ENCODE measurements around the gene CORO7.
"Not testable (repeated sequence)": the region's sequence is repeated elsewhere in the genome, so short reads cannot be mapped to it uniquely, and the experiment has no call there.

Gene CORO7

GRCh38 chr16:4404247-4404966 lies 12.0 kb downstream of the CORO7 start:
- Histone ChIP-seq H3K4me3 (no peak overlapping the region), H3K27ac (no peak overlapping the region)

DNA sequence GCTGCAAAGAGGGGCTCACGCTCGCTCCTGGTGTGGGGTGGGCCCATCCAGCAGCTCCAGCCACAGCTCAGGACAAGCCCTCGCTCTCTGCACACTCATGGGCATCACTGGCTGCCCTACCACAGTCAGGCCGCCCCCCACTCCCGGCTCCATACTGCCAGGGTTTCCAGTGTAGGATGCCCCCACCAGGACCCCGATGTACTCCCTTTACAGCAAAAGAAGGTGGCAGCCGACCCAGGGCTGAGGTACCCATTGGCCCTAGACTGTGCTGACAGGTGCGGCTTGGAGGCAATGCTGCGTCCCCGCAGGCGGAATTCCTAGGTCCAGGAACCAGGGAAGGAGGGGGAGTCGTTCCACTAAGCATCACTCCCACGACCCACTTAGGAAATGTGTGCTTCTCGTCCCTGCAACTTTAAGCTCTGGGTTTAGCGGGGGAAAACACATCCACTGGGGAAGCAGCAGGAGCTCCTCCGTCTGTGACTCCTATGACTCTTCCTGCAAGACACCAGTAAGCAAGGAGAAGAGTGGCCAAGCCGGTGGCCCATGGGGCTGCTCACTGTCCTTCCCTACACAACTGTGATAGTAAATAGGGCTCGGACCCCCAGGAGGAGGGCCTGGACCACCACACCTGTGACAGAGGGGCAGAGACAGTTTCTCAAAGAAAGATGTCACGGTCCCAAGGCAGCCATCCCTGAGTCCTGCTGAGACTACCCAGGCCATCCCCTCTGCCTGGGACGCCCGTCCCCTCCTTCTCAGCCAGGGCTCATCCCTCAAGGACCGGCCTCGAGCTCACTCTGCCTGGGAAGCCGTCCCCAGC lies 13.1 kb downstream of the CORO7 start:
- no peak overlapping the region for H3K27ac ChIP-seq
- no peak overlapping the region for H3K4me3 ChIP-seq

- Histone ChIP-seq H3K27ac (no peak overlapping the region), H3K4me3 (no peak overlapping the region)
Measured at GRCh38 chr16:4402439-4403132, 13.8 kb downstream of the CORO7 start.

DNA sequence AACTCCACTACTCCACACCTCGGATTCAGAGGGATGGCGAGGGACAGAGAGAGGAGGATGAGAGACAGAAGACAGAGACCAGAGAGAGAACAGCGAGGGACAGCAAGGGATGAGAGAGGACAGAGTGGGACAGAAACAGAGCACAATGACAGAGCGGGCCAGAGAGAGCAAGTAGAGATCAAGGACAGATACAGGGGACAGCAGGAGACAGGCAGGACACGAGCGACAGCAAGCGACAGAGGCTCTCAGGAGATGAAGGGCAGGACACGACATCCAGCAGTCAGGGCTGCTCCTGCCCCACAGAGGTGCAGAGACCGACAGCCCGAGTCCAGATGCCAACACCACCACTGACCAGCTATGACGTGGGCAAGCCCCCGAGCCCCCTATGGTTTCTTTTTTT lies 14.9 kb downstream of the CORO7 start:
- Histone ChIP-seq H3K27ac (no peak overlapping the region), H3K4me3 (no peak overlapping the region)

- H3K27ac ChIP-seq = no peak overlapping the region
- H3K4me3 ChIP-seq = no peak overlapping the region
Measured at GRCh38 chr16:4401094-4401501, 15.3 kb downstream of the CORO7 start.

DNA sequence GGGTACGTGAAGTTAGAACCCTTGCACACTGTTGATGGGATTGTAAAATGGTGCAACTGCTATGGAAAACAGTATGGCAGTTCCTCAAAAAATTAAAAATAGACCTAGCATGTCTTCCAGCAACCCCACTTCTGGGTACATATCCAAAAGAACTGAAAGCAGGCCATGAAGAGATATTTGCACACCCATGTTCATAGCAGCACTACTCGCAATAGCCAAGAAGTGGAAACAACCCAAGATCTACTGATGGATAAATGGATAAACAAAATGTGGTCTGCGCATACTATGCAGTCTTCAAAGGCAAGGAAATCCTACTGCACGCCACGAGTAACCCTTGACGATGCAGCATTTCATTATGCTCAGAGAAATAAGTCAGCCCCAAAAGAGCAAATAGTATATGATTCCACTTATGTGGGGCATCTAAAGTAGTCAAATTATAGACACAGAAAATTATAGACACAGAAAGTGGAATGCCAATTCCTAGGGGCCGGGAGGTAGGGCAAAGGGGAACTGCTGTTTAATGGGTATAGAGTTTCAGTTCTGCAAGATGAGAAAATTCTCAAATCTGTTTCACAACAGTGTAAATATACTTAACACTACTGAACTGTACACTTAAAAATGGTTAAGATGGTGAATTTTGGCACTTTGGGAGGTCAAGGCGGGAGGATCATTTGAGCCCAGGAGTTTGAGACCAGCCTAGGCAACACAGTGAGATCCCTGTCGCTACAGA lies 17.2 kb downstream of the CORO7 start:
- Histone ChIP-seq H3K4me3 (no peak overlapping the region), H3K27ac (no peak overlapping the region)

- no peak overlapping the region for H3K4me3 ChIP-seq
- no peak overlapping the region for H3K27ac ChIP-seq
Measured at GRCh38 chr16:4395055-4395726, 21.2 kb downstream of the CORO7 start.

DNA sequence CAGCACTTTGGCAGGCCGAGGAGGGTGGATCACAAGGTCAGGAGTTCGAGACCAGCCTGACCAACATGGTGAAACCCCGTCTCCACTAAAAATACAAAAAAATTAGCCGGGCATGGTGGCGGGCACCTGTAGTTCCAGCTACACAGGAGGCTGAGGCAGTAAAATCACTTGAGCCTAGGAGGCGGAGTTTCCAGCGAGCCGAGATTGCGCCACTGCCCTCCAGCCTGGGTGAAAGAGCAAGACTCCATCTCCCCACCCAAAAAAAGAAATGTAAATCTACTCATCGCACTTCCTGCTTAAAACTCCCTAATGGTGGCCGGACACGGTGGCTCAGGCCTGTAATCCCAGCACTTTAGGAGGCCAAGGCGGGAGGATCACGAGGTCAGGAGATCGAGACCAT lies 22.5 kb downstream of the CORO7 start:
- peak overlapping the region in 5 of 21 experiments; percentile 9 to 81 (median 69) for H3K27ac ChIP-seq
- not testable (repeated sequence) for H3K4me3 ChIP-seq

DNA sequence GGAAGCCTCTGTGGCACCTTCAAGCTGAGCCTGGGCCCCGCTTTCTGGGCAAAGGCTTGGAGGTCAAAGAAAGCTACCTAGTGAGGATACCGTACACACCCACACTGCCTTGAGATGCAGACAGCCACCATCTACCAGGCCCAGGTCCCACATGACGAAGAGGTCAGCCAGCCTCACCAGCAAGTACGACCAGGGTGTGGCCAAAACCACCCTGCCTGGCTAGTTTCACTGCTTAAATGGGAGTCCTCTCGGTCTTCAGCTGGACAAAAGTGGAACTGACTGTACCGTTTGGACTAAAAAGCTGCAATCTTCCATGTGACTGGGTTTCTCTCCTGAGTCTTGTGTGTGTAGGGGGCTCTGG lies 23.2 kb downstream of the CORO7 start:
- Histone ChIP-seq H3K4me3 (no peak overlapping the region), H3K27ac (peak overlapping the region in 16 of 21 experiments; percentile 9 to 81 (median 62))

DNA sequence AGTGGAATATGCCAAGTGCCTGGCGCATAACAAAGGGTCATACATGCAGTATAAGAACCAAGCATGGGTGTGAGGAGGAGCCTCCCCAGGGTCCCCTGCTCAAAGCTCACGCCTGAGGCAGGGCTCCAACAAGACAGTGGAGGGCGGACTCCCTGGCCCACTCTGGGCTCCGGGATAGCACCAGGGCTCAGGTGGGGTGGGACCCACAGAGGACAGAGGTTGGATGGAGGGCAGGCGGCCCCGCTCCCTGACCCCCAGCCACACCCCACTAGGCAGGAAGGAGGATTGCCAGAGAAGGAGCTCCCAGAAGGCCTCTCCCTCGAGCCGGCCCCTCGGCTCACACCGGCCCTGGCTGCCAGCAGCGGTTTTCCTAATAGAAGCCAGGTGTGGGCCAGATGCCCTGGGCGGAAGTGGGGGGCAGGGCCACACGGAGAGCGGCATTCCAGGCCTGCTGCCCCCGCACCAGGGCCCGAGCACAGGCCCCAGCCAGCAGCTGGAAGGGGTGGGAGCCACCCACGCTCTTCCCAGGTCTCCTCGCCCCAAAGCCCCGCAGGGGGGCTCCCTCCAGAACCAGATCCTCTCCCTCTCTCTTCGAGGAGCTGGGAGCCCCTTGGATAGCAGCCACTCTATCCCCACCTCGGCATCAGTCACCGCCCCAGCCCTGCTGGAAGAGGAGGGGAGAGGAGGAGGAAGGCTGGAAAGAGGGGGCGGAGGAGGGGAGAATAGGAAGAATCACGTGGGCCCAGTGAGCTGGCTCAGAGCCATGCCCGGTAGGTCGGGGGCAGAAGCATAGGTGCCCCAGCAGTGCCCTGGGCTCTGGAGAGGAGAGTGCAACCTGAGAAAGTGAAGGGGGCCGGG lies 23.8 kb downstream of the CORO7 start:
- no peak overlapping the region for H3K4me3 ChIP-seq
- peak overlapping the region in 18 of 21 experiments; percentile 9 to 81 (median 58) for H3K27ac ChIP-seq

DNA sequence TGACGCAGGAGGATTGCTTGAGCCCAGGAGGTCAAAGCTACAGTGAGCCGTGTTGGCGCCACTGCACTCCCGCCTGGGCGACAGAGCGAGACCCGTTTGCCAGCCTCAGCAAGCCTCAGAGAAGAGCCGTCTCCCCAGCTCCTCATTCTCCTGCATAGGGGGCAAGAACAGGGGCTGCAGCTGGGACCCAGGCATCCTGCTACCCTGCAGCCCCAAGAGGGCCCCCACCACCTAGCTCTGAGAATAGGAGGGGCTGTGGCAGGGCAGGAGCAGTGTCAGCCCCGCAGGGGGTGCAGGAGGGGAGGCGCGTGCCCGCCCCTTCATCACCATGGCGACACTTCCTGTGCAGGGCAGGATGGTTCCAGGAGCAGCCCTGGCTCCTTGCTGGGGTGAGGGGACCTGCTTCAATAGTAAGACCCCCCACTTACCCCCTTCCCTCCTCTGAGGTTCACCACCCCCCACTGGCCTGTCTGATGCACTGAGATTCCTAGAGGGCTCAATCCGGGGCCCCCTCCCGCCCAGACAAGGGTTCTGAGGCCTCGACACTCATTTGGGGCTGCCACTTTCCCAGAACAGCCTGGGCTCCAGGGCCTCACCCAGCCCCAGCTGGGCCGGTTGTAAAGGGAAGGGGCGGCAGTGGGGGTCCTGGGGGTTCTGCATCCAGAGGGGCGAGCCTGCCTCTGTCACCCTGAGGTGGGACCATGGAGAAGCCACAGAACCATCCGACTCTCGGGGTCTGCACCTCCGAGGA lies 24.6 kb downstream of the CORO7 start:
- Histone ChIP-seq H3K27ac (peak overlapping the region in 16 of 21 experiments; percentile 9 to 81 (median 56)), H3K4me3 (no peak overlapping the region)

DNA sequence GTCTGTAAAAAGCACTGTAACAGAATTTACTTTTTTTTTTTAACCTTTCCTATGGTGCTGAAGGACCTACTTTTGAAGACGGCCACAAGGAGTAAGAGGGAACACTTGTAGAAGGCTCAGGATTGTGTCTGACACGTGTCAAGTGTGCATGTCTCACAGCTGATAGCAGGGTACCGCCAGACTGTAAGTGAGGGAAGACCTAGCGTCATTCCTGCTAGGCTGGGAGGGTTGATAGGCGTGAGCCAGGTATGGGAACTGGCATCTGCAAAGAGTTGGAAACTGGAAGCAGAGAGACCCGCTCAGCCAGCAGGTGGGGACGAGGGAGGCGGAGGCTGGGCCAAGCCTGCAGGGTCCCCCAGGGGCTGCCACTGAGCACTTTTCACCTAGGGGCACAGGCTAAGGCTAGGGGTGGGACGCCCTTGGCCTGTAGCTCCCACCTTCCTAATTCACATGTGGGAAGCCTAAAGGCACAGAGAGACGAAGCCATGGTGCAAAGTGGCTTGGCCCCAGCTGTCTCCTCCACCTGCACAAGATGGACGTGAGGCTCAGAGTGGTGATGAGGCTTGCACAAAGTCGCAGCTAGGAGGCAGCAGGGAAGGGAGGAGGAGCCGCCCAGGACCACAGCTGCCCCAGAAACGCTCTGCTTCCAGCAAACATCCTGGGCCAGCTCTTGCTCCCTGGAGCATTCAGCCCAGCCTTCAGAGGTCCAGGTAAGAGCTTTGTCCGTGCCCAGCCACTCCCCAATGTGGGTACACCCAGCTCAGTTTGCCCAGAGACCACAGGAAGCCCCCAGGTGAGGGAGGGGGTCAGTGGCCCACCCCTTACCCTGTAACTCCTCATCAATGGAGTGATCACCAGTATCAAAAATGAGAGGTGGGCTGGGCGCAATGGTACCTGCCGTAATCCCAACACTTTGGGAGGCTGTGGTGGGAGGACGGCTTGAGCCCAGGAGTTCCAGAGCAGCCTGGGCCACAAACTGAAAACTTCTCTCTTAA lies 25.8 kb downstream of the CORO7 start:
- no peak overlapping the region for H3K4me3 ChIP-seq
- peak overlapping the region in 1 of 21 experiments; percentile 76 for H3K27ac ChIP-seq

DNA sequence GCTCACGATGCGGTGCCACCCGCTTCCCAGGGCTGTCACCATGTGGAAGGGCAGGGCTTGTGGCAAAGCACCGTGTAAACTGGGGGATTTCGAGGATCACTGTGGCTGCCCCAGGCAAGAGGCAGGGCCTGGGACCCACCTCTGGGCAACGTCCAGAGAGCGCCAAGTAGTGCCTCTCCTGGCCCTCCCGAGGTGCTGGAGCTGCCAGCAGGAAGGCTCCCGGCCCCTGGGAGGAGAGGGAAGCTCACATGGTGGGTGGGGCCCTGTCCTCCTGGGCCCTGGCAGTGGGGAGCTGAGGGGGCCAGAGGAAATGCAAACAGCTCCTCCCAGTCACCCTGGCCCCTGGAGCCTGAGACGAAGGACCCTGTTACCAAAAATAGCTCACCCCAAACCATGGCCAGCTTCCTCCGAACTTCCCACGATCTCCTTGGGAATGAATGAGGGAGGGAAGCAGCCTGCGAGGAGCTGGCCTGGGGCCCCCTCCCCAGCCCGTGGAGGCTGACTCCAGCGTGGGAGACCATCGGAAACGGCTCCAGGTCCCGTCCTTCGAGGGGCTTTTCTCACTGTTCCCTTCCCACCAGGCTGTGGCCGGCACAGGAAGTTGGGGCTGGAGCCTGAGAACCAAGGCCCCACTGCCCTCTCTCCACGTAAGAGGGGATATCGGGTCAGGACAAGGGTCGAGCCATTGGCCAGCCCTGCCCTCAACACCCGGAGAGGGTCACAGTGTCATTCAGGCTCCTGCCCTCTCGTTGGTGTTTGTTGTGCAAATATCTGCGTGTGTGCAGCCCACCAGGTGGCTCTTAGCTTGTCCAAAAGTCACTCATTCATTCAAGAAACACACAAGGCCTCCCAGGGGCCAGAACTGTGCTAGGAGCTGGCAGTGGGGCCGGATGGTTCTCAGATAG lies 27.1 kb downstream of the CORO7 start:
- H3K4me3 ChIP-seq = no peak overlapping the region
- peak overlapping the region in 11 of 21 experiments; percentile 5 to 79 (median 52) for H3K27ac ChIP-seq

DNA sequence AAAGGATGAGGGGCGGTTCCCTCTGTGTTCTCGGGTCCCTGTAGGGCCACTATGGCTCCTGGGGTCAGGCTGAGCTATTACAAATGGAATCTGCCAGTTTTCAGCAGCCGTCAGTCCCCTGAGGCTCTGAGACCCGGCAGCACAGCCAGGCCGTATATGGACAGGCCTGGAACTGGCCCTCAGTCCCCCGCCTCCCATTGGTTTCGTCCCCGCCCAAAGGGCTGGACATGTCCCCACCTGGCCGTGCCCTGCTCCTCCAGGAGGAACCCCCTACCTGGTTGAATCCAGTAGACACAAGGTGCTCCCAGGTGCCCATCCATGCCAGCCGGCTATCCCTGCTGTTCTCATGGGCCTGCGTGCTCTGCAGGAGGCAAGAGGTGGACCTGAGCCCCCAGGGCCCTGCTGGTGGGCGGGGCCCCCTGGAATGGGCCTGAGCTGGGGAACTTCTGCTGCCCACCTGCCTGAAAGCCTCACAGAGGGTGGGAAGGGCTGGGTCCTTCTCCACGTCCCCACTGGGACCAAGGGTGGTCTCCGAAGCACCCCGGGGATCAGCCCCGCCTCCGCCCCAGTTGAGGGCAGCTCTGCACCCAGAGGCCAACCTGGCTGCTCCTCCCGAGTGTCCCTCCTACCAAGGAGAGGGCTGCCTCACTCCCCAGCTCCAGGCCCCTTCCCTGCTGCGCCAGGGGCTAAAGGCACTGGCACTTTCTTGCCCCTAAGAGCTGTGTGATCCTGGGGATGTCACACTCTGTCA lies 27.9 kb downstream of the CORO7 start:
- H3K27ac ChIP-seq = peak overlapping the region in 11 of 21 experiments; percentile 5 to 79 (median 52)
- H3K4me3 ChIP-seq = no peak overlapping the region

DNA sequence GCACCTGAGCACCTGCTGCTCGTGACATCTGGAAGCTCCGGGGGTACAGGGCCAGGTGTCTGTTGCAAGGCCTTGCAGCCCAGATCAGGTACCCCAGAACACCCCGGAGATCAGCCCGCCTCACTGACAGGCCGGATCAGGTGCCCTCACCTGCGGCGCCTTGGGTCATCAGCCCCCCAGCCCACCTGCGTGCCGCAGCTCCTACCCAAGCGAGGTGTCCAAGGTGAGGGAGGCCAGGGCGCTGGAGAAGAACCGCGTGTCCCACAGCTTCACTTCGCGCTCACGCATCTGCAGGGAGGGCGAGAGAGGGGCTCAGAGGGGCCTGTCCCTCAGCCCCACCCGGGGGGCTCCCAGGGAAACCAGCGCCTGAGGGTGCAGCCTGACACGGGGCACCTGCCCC lies 28.6 kb downstream of the CORO7 start:
- Histone ChIP-seq H3K27ac (peak overlapping the region in 5 of 21 experiments; percentile 10 to 76 (median 59)), H3K4me3 (no peak overlapping the region)

Measured in skin epidermis (tissue), 12 donors.